Adrenal gland (tissue), 12 donors: Measurements from ENCODE around the gene SOWAHA. TPM values are rescaled to one million over a fixed set of nuclear protein-coding genes. Genes with fewer than 3 reads are reported as not detected.

Experiments used
- DNase-seq, 7 donors: peaks; one replicate each; pipeline ENCODE4 v3.0.0-alpha.2; 2019 to 2020
- H3K27ac ChIP-seq, 5 donors: fragments of 200-600 bp; sonication (generic) in 4 of 5; 1 replicate in 3 of 5; 2 replicates in 2 of 5; pipeline versions ENCODE4 v1.5.1 to v1.8.0; 2016 to 2020; ENCODE audit warnings: mild to moderate bottlenecking in 1 of 5
- H3K27me3 ChIP-seq: fragments of 200-600 bp; 2 replicates; pipeline ENCODE4 v1.8.0; 2021
- H3K36me3 ChIP-seq, 2 donors: fragments of 200-600 bp; replicated peaks in 1 of 2; 1 replicate in 1 of 2; 2 replicates in 1 of 2; pipeline versions ENCODE4 v1.5.1 to v1.8.0; 2018 to 2022
- H3K4me1 ChIP-seq, 2 donors: fragments of 200-600 bp; replicated peaks in 1 of 2; 1 replicate in 1 of 2; 2 replicates in 1 of 2; pipeline versions ENCODE4 v1.5.1 to v1.8.0; 2018 to 2021
- H3K4me3 ChIP-seq, 4 donors: fragments of 200-600 bp; sonication (generic) in 3 of 4; one replicate each; pipeline ENCODE4 v1.5.1; 2016 to 2018
- H3K9me3 ChIP-seq, 3 donors: fragments of 200-600 bp; sonication (generic) in 1 of 3; replicated peaks in 1 of 3; 1 replicate in 2 of 3; 2 replicates in 1 of 3; pipeline versions ENCODE4 v1.5.1 to v1.8.0; 2016 to 2021
- POLR2A ChIP-seq, 2 donors: fragments of 450-650 bp; IDR thresholded peaks; one replicate each; pipeline ENCODE4 v1.6.1; 2017; ENCODE audit warnings: antibody characterized with exemption in 2 of 2, mild to moderate bottlenecking in 2 of 2, moderate library complexity in 1 of 2
- WGBS, 4 donors: extraction: QIAGEN DNeasy Blood & Tissue Kit in 2 of 4; methylation state at CpG; one replicate each; pipeline versions ENCODE4 v1.1.5 to v1.1.7; 2013 to 2017; 5-methylcytosine and 5-hydroxymethylcytosine counted together
- intact Hi-C, 2 donors: fragments of 100-400 bp; cut with DNase I; formaldehyde crosslinking; loops; one replicate each; pipeline versions ENCODE4 v1.14.1 to v1.15.0; 2022 to 2023
- polyA plus RNA-seq, 3 donors: library from polyadenylated mRNA; stranded (reverse); fragments of 200-250 nt in 2 of 3; fragments of 350-450 nt in 1 of 3; fragmentation: Illumina TruSeq in 1 of 3; extraction: RNeasy Lipid Tissue Mini Kit (QIAGEN cat#74804) in 1 of 3; gene quantifications; one replicate each; pipeline ENCODE4 v1.2.3, GENCODE V29; 2013 to 2014
- total RNA-seq, 9 donors: library from RNA; depleted of rRNA in 4 of 9; stranded (reverse); fragments of >200 nt in 4 of 9; fragments of 120-200 nt in 1 of 9; fragmentation: NEBNext Ultra II Directional in 1 of 9; extraction: Animal tissue kit (Norgen Biotek cat#: 25700) in 1 of 9; gene quantifications; one replicate each; pipeline versions ENCODE4 v1.1.0 to v1.2.4, GENCODE V29; 2013 to 2023
- TF ChIP-seq, protein P1 (sequence below), 6 experiments: fragments of 450-650 bp in 4 of 6; fragments of 200-600 bp in 2 of 6; sonication (generic) in 1 of 6; IDR thresholded peaks; 1 replicate in 5 of 6; 2 replicates in 1 of 6; pipeline versions ENCODE4 v1.5.1 to v1.8.0; 2016 to 2021; ENCODE audit warnings: antibody characterized with exemption in 6 of 6, mild to moderate bottlenecking in 2 of 6, moderate library complexity in 1 of 6
- donor health status: healthy with polysubstance abuse.
- donor health status: Bipolar disorder and iron deficiency.
- donor health status: DM: yes; HTN: yes; CAD: no.
- donor health status: DM: no; HTN: no; CAD: no.
- donor health status: DM: no; HTN: no; CAD: no.
- donor health status: DM: yes; HTN: yes; CAD: no.

Gene SOWAHA
- total and polyA plus RNA-seq, 12 donors: 0.06 to 1.8 (median 0.40) TPM; not detected in 3

DNA sequence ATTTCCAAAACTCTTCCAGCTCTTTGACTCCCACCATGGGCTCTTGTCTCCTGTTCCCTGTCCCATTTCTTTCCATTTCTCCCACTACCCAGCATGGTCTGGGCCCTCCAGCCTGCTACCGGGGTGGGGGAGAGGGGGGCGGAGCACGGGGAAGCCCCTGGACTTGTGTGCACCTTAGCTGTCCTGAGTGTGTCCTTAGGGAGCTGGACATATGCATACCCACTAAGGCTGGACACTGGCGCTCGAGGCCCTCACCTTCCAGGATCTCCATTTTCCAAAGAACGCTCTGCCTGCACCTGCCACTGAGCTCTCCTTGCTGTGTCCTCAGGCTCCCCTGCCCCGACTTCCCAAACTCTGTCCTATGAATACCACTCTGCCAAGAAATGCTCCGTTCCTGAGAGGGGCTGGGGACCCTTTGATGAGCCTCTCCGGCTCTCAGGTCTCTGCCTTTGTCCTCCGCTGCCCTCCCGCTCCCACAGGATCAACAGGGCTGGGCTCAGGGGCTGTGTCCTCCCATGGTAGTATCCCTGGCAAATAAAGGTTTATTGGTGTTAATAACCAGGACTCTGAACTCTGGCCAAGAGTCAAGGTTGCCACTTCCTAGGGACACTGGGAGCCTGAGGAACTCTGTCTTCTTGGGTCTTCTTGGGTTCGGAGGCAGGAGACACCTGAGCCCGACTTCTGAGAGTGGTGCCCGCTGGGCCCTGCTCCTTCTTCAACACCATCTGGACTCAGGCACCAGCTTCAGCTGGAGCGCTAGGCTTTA, 18.2 kb downstream of the SOWAHA start:
- H3K9me3 ChIP-seq: no peaks in the 10 kb centered on the region
- DNase-seq: no peak
- no peak for TF ChIP-seq POLR2A (IDR thresholded peaks at IDR 0.05)
- TF ChIP-seq, protein P1, sequence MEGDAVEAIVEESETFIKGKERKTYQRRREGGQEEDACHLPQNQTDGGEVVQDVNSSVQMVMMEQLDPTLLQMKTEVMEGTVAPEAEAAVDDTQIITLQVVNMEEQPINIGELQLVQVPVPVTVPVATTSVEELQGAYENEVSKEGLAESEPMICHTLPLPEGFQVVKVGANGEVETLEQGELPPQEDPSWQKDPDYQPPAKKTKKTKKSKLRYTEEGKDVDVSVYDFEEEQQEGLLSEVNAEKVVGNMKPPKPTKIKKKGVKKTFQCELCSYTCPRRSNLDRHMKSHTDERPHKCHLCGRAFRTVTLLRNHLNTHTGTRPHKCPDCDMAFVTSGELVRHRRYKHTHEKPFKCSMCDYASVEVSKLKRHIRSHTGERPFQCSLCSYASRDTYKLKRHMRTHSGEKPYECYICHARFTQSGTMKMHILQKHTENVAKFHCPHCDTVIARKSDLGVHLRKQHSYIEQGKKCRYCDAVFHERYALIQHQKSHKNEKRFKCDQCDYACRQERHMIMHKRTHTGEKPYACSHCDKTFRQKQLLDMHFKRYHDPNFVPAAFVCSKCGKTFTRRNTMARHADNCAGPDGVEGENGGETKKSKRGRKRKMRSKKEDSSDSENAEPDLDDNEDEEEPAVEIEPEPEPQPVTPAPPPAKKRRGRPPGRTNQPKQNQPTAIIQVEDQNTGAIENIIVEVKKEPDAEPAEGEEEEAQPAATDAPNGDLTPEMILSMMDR (IDR thresholded peaks at IDR 0.05): no peak
- peak overlapping the region in 1 of 5 donors; percentile 81 for H3K27ac ChIP-seq
- intact Hi-C loops: loop anchor here in 1 of 2 donors (5.0 kb wide), 1 partner anchor 36 kb away; the partner anchor contains the start of genes GDF9 and UQCRQ
- H3K36me3 ChIP-seq: no peaks in the 10 kb centered on the region
- H3K4me3 ChIP-seq: peak overlapping the region in 1 of 4 donors; percentile 81
- peaks cover 6 to 7% of the 10 kb centered on the region in 2 donors for H3K4me1 ChIP-seq
- no peaks in the 10 kb centered on the region for H3K27me3 ChIP-seq
- 81 to 95% (median 88%) methylated on average over 11 to 15 of the region's 15 CpGs for WGBS, 4 donors

DNA sequence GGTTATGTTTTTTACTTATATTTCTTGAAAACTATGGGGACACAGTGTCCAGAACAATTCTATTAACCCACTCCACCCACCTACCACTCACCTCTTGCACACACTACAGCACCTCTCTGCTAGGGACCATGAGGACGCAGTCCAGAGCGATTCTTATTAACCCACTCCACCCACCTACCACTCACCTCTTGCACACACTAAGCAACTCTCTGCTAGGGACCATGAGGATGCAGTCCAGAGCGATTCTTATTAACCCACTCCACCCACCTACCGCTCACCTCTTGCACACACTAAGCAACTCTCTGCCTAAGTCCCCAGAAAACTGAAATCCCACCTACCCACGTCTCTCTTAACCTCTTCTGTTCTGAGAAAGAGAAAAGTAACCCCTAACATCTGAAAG, 19.5 kb downstream of the SOWAHA start:
- intact Hi-C loops: loop anchor here in 1 of 2 donors (5.0 kb wide), 1 partner anchor 35 kb away; the partner anchor contains the start of genes GDF9 and UQCRQ
- no peaks in the 10 kb centered on the region for H3K36me3 ChIP-seq

GRCh38 chr5:132834057-132834456, 21.0 kb downstream of the SOWAHA start:
- intact Hi-C loops: loop anchor here in 1 of 2 donors (5.0 kb wide), 1 partner anchor 33 kb away; the partner anchor contains the start of genes GDF9 and UQCRQ
- H3K9me3 ChIP-seq: no peaks in the 10 kb centered on the region
- 91 to 100% (median 97%) methylated on average over 3 of the region's 3 CpGs for WGBS, 4 donors

More for the DNA sequence above, 19.5 kb downstream of the SOWAHA start:
- TF ChIP-seq POLR2A (IDR thresholded peaks at IDR 0.05): no peak
- TF ChIP-seq, protein P1 (IDR thresholded peaks at IDR 0.05): no peak
- Histone ChIP-seq H3K27ac (no peak overlapping the region), H3K9me3 (no peaks in the 10 kb centered on the region), H3K27me3 (no peaks in the 10 kb centered on the region), H3K4me3 (no peak overlapping the region), H3K4me1 (peaks cover 6 to 7% of the 10 kb centered on the region in 2 donors)
- no peak for DNase-seq
- 85 to 95% (median 88%) methylated on average over 5 of the region's 5 CpGs for WGBS, 4 donors

GRCh38 chr5:132836852-132837251, 23.8 kb downstream of the SOWAHA start:
- no peaks in the 10 kb centered on the region for H3K9me3 ChIP-seq
- TF ChIP-seq, protein P1 (IDR thresholded peaks at IDR 0.05): no peak
- TF ChIP-seq POLR2A (IDR thresholded peaks at IDR 0.05): no peak

More at GRCh38 chr5:132834057-132834456, 21.0 kb downstream of the SOWAHA start:
- DNase-seq: no peak
- Histone ChIP-seq H3K27ac (no peak overlapping the region), H3K36me3 (no peaks in the 10 kb centered on the region), H3K27me3 (no peaks in the 10 kb centered on the region), H3K4me3 (no peak overlapping the region), H3K4me1 (peaks cover 6 to 7% of the 10 kb centered on the region in 2 donors)
- no peak for TF ChIP-seq POLR2A (IDR thresholded peaks at IDR 0.05)
- TF ChIP-seq, protein P1 (IDR thresholded peaks at IDR 0.05): no peak

More at GRCh38 chr5:132836852-132837251, 23.8 kb downstream of the SOWAHA start:
- no peak overlapping the region for H3K27ac ChIP-seq
- DNase-seq: no peak
- H3K4me1 ChIP-seq: no peaks in the 10 kb centered on the region
- H3K4me3 ChIP-seq: no peak overlapping the region
- H3K27me3 ChIP-seq: no peaks in the 10 kb centered on the region
- 70 to 97% (median 90%) methylated on average over 1 of the region's 1 CpG for WGBS, 4 donors
- H3K36me3 ChIP-seq: no peaks in the 10 kb centered on the region
- intact Hi-C loops: no loop called here
